Chondrocyte (in vitro differentiated cells): ENCODE measurements around the gene ERBIN. TPM values are rescaled to one million over a fixed set of nuclear protein-coding genes. Genes with fewer than 3 reads are reported as not detected.
A peak's percentile ranks its signal among the peaks of the same experiment; 100 is the strongest.
"Not testable (repeated sequence)": the region's sequence is repeated elsewhere in the genome, so short reads cannot be mapped to it uniquely, and the experiment has no call there.

Experiments used
- DNase-seq: peaks from one replicate; pipeline ENCODE4 v3.0.0; 2021; ENCODE audit warnings: mixed read lengths, low spot score
- H3K27ac Mint-ChIP-seq: one replicate; pipeline ENCODE4 v1.8.0; 2021; ENCODE audit warnings: mild to moderate bottlenecking, moderate library complexity, mixed read lengths; ENCODE audit not compliant: unreplicated experiment
- H3K27me3 Mint-ChIP-seq: 2 replicates; pipeline ENCODE4 v1.8.0; 2021; ENCODE audit warnings: low read depth, mixed read lengths
- H3K36me3 Mint-ChIP-seq: 2 replicates; pipeline ENCODE4 v1.8.0; 2021; ENCODE audit warnings: low read depth, mixed read lengths
- H3K4me1 Mint-ChIP-seq: 2 replicates; pipeline ENCODE4 v1.8.0; 2021; ENCODE audit warnings: low read depth, mild to moderate bottlenecking, mixed read lengths
- H3K4me3 Mint-ChIP-seq: one replicate; pipeline ENCODE4 v1.8.0; 2021; ENCODE audit warnings: mild to moderate bottlenecking, moderate library complexity, mixed read lengths; ENCODE audit not compliant: unreplicated experiment
- H3K9me3 Mint-ChIP-seq: 2 replicates; pipeline ENCODE4 v1.8.0; 2021; ENCODE audit warnings: low read depth, mixed read lengths
- total RNA-seq: library from RNA; stranded (reverse); gene quantifications from 3 replicates; pipeline ENCODE4 v1.2.1, GENCODE V29; 2021
- TF ChIP-seq, protein P1 (sequence below): fragments of 200-600 bp; sonication (generic); IDR thresholded peaks from 2 replicates; pipeline ENCODE4 v1.5.0; 2021; ENCODE audit warnings: antibody characterized with exemption, mild to moderate bottlenecking, moderate library complexity

Gene ERBIN
- total RNA-seq, 1 donor from 2014 or later: 63.8 TPM

DNA sequence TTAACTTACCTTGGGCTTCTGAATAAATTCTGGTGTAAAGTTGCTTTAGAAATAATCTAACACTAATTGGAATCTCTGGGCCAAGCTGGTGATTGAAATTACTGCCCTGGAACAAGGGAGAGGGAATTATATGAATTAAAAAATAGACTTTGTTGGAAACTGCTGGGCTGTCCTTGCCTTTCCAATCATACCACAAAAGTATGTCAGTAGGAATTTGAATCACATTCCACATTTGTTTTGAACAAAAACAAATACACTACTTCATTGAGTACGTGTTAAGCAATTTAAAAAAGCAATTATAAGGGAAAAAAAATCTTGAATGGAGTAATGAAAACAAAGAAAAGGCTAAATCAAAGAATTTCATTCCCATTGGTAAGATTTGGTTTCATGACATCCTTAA is 115.3 kb downstream of the ERBIN start:
- TF ChIP-seq, protein P1, sequence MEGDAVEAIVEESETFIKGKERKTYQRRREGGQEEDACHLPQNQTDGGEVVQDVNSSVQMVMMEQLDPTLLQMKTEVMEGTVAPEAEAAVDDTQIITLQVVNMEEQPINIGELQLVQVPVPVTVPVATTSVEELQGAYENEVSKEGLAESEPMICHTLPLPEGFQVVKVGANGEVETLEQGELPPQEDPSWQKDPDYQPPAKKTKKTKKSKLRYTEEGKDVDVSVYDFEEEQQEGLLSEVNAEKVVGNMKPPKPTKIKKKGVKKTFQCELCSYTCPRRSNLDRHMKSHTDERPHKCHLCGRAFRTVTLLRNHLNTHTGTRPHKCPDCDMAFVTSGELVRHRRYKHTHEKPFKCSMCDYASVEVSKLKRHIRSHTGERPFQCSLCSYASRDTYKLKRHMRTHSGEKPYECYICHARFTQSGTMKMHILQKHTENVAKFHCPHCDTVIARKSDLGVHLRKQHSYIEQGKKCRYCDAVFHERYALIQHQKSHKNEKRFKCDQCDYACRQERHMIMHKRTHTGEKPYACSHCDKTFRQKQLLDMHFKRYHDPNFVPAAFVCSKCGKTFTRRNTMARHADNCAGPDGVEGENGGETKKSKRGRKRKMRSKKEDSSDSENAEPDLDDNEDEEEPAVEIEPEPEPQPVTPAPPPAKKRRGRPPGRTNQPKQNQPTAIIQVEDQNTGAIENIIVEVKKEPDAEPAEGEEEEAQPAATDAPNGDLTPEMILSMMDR: no peak
- Mint-ChIP-seq H3K4me1 (peaks cover 30% of the 10 kb centered on the region), H3K36me3 (peaks cover 12% of the 10 kb centered on the region), H3K27me3 (no peaks in the 10 kb centered on the region), H3K9me3 (no peaks in the 10 kb centered on the region), H3K4me3 (no peak overlapping the region), H3K27ac (peak overlapping the region; percentile 18)
- no peak for DNase-seq

DNA sequence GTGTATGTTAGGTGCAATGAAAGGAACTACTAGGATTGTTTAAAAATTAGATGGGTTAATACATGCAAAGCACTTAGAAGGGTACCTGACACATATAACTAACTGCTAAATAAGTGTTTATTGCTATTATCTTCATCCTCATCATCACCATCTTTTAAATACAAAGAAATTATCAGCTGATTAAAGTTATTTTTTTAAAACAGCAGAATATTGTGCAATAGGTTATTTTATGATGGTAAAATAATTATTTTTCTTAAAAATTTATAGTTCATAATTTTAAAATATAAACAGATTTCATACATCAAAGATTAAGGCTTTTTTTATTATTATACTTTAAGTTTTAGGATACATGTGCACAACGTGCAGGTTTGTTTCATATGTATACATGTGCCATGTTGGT is 130.9 kb downstream of the ERBIN start:
- Mint-ChIP-seq H3K4me1 (no peaks in the 10 kb centered on the region), H3K4me3 (no peak overlapping the region), H3K36me3 (peaks cover 32% of the 10 kb centered on the region), H3K9me3 (peaks cover 10% of the 10 kb centered on the region), H3K27me3 (no peaks in the 10 kb centered on the region), H3K27ac (no peak overlapping the region)
- TF ChIP-seq, protein P1: no peak
- DNase-seq: no peak

DNA sequence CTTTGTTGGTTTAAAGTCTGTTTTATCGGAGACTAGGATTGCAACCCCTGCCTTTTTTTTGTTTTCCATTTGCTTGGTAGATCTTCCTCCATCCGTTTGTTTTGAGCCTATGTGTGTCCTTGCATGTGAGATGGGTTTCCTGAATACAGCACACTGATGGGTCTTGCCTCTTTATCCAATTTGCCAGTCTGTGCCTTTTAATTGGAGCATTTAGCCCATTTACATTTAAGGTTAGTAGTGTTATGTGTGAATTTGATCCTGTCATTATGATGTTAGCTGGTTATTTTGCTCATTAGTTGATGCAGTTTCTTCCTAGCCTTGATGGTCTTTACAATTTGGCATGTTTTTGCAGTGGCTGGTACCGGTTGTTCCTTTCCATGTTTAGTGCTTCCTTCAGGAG is 134.9 kb downstream of the ERBIN start:
- H3K4me1 Mint-ChIP-seq, DNase-seq, H3K4me3 Mint-ChIP-seq, H3K27ac Mint-ChIP-seq, H3K27me3 Mint-ChIP-seq: not testable (repeated sequence)
- Mint-ChIP-seq H3K36me3 (peaks cover 24% of the 10 kb centered on the region), H3K9me3 (peaks cover 11% of the 10 kb centered on the region)

DNA sequence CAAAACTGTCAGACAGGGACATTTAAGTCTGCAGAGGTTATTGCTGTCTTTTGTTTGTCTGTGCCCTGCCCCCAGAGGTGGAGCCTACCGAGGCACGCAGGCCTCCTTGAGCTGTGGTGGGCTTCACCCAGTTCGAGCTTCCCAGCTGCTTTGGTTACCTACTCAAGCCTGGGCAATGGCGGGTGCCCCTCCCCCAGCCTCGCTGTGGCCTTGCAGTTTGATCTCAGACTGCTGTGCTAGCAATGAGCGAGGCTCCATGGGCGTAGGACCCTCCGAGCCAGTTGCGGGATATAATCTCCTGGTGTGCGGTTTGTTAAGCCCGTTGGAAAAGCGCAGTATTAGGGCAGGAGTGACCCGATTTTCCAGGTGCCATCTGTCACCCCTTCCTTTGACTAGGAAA is 136.7 kb downstream of the ERBIN start:
- not testable (repeated sequence) for H3K27me3 Mint-ChIP-seq, DNase-seq, H3K4me3 Mint-ChIP-seq, H3K27ac Mint-ChIP-seq
- Mint-ChIP-seq H3K36me3 (peaks cover 21% of the 10 kb centered on the region), H3K4me1 (peaks cover 18% of the 10 kb centered on the region), H3K9me3 (peaks cover 11% of the 10 kb centered on the region)

DNA sequence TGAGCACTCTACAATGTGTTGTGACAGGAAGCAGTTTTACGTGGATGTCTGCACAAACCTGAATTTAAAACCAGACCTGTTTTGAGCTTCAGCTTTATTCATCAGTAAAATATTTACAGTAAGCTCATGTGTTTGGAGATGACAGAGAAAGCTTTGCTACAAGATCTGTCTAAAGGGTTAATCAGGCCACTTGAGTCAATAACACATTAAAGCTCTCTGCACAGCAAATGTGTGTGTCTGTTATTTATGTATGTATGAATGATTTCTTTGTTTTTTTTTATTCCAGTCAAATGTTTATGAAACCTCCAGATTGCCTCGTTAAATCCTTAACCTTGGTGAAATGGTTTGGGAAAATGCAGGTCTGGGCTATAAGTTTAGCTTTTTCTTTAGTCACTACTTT is 140.5 kb downstream of the ERBIN start:
- no peak for DNase-seq
- peaks cover 5% of the 10 kb centered on the region for H3K9me3 Mint-ChIP-seq

DNA sequence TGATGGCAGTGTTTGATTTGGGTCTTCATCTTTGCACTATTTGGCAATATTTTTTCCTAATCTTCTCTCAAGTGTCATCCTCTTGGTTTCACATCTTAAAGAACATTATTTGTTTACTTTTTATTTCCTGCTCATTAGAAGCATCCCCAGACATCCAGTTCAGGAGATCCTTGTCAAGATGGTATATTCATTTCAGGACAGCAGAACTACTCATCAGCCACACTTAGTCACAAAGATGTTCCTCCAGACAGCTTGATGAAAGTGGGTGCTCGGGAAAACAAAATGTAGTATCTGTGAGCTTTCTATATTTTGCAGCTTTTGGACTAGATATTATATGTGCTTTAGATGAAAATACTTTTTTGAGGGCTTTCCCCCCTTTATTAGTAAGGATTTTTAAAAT is 145.7 kb downstream of the ERBIN start:
- Mint-ChIP-seq H3K36me3 (peaks cover 6% of the 10 kb centered on the region), H3K9me3 (no peaks in the 10 kb centered on the region), H3K4me1 (peaks cover 6% of the 10 kb centered on the region), H3K27me3 (no peaks in the 10 kb centered on the region), H3K4me3 (no peak overlapping the region), H3K27ac (no peak overlapping the region)
- TF ChIP-seq, protein P1: no peak
- DNase-seq: no peak

More for the DNA sequence above, 140.5 kb downstream of the ERBIN start:
- peak overlapping the region; percentile 45 for H3K27ac Mint-ChIP-seq
- no peaks in the 10 kb centered on the region for H3K27me3 Mint-ChIP-seq
- peaks cover 15% of the 10 kb centered on the region for H3K36me3 Mint-ChIP-seq
- H3K4me1 Mint-ChIP-seq: peaks cover 18% of the 10 kb centered on the region
- TF ChIP-seq, protein P1: no peak
- no peak overlapping the region for H3K4me3 Mint-ChIP-seq
